ENCODE measurements around the gene SPRR2F.

GRCh38 chr1:153120945-153121344, 7.6 kb upstream of the SPRR2F start:
- TF ChIP-seq CTCF (conservative IDR thresholded peaks at IDR 0.05; ENCODE audit: low read depth, low read length), result no peak
- no peak for TF ChIP-seq EZH2 (IDR thresholded peaks at IDR 0.05; ENCODE audit: low read length, unreplicated experiment)
- no peak for TF ChIP-seq EZH2phosphoT487 (IDR thresholded peaks at IDR 0.05; ENCODE audit: borderline replicate concordance, low read length)
